Astrocyte of the spinal cord (primary cell): ENCODE results near the gene ZNF20.
"Not testable (repeated sequence)": the region's sequence is repeated elsewhere in the genome, so short reads cannot be mapped to it uniquely, and the experiment has no call there.

ENCODE experiments used
- DNase-seq: peaks from one replicate; pipeline ENCODE4 v3.0.0; 2011; ENCODE audit warnings: low read depth, low spot score
- H3K4me3 ChIP-seq: 2 replicates; pipeline ENCODE4 v1.5.1; 2011; ENCODE audit warnings: low read depth, mild to moderate bottlenecking, low read length, moderate library complexity
- in situ Hi-C: cut with HindIII; loops from 2 replicates; pipeline ENCODE4 v1.10.0; 2017; ENCODE audit warnings: low sequenced_read_pairs
- TF ChIP-seq, protein P1 (sequence below): IDR thresholded peaks from 2 replicates; pipeline ENCODE4 v1.5.1; 2012; ENCODE audit warnings: low read depth, mild to moderate bottlenecking, low read length, inconsistent platforms

Gene ZNF20

DNA sequence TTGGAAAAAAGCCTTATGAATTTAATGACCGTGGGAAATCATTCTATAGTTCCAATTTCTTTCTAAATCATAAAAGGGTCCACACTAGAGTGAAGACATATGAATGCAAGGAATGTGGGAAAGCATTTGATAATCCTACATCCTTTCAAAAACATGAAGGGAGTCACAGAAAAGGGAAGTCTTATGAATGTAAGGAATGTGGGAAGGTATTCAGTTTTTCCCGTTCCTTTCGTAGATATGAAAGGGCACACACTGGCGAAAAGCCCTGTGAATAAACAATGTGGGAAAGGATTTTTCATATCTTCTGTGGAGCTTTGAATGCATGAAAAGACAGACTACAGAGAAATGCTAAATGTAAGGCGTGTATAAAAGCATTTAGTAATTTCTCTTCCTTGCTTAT lies 27.0 kb downstream of the ZNF20 start:
- DNase-seq, result no peak
- TF ChIP-seq, protein P1, sequence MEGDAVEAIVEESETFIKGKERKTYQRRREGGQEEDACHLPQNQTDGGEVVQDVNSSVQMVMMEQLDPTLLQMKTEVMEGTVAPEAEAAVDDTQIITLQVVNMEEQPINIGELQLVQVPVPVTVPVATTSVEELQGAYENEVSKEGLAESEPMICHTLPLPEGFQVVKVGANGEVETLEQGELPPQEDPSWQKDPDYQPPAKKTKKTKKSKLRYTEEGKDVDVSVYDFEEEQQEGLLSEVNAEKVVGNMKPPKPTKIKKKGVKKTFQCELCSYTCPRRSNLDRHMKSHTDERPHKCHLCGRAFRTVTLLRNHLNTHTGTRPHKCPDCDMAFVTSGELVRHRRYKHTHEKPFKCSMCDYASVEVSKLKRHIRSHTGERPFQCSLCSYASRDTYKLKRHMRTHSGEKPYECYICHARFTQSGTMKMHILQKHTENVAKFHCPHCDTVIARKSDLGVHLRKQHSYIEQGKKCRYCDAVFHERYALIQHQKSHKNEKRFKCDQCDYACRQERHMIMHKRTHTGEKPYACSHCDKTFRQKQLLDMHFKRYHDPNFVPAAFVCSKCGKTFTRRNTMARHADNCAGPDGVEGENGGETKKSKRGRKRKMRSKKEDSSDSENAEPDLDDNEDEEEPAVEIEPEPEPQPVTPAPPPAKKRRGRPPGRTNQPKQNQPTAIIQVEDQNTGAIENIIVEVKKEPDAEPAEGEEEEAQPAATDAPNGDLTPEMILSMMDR, result no peak
- no peak overlapping the region for H3K4me3 ChIP-seq
- in situ Hi-C loops, result no loop called here

DNA sequence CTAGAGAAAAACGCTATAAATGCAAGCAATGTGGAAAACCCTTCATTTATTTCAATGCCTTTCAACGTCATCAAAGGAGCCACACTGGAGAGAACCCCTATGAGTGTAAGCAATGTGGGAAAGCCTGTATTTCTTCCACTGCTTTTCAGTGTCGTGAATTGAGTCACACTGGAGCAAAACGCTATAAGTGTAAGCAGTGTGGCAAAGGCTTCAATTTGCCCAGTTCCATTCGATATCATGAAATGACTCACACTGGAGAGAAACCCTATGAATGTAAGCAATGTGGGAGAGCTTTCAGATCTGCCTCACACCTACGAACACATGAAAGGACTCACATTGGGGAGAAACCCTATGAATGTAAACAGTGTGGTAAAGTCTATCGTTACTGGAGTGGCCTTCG lies 27.4 kb downstream of the ZNF20 start:
- TF ChIP-seq, protein P1, result no peak
- no peak for DNase-seq
- H3K4me3 ChIP-seq, result no peak overlapping the region
- in situ Hi-C loops, result no loop called here

DNA sequence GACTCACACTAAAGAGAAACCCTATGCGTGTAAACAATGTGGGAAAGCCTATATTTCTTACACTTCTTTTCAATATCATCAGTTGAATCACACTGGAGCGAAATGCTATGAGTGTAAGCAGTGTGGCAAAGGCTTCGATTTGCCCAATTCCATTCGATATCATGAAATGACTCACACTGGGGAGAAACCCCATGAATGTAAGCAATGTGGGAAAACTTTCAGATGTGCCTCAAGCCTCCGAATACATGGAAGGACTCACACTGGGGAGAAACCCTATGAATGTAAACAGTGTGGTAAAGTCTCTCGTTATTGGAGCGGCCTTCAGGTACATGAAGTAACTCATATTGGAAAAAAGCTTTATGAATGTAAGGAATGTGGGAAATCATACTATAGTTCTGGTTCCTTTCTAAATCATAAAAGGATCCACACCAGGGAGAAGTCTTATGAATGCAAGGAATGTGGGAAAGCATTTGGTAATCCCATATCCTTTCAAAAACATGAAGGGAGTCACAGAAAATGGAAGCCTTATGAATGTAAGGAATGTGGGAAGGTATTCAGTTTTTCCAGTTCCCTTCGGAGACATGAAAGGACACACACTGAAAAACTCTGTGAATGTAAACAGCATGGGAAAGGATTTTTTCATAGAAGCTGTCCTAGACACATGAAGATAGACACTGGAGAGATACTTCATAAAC lies 28.1 kb downstream of the ZNF20 start:
- in situ Hi-C loops, result no loop called here
- TF ChIP-seq, protein P1, result no peak
- H3K4me3 ChIP-seq, result no peak overlapping the region
- DNase-seq, result no peak

DNA sequence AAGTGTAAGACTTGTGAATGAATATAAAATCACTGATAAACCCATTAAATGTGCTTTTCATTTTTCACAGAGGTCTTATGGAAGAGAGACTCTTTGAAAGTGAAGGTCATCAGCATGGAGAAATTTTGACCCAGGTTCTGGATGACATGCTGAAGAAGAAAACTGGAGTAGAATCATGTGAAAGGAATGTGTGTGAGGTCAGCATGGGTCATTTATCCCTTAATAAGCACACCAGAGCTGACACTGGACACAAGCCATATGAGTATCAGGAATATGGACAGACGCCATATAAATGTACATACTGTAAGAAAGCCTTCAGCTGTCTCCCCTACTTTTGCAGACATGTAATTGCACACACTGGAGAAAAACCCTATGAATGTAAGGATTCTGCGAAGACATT lies 29.0 kb downstream of the ZNF20 start:
- no peak overlapping the region for H3K4me3 ChIP-seq
- DNase-seq, result no peak
- TF ChIP-seq, protein P1, result no peak
- in situ Hi-C loops, result no loop called here

DNA sequence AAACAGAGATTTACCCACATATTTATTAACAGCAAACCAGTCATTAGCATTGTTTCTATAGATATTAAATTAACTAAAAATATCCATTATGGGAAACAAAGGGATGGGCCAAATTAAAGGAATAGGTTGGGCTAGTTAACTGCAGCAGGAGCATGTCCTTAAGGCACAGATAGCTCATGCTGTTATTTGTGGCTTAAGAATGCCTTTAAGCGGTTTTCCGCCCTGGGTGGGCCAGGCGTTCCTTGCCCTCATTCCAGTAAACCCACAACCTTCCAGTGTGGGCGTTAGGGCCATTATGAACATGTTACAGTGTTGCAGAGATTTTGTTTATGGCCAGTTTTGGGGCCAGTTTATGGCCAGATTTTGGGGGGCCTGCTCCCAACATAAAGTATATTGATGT lies 36.2 kb downstream of the ZNF20 start:
- in situ Hi-C loops, DNase-seq, H3K4me3 ChIP-seq: not testable (repeated sequence)

DNA sequence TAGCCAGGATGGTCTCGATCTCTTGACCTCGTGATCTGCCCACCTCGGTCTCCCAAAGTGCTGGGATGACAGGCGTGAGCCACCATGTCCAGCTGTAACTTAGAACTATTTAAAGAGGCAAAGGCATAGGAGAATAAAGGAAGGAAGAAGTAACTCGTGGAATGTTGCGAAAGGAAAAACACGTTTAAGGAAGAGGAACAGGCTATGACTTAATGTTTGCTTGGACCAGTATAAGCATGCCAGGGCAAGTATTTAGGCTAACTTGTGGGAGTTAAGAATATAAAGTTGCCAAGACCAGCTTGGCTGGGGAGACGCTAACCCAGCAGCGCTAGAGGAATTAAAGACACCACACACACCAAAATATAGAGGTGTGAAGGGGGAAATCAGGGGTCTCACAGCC lies 42.1 kb downstream of the ZNF20 start:
- no peak for DNase-seq
- in situ Hi-C loops, result no loop called here
- H3K4me3 ChIP-seq, result no peak overlapping the region
- TF ChIP-seq, protein P1, result no peak

DNA sequence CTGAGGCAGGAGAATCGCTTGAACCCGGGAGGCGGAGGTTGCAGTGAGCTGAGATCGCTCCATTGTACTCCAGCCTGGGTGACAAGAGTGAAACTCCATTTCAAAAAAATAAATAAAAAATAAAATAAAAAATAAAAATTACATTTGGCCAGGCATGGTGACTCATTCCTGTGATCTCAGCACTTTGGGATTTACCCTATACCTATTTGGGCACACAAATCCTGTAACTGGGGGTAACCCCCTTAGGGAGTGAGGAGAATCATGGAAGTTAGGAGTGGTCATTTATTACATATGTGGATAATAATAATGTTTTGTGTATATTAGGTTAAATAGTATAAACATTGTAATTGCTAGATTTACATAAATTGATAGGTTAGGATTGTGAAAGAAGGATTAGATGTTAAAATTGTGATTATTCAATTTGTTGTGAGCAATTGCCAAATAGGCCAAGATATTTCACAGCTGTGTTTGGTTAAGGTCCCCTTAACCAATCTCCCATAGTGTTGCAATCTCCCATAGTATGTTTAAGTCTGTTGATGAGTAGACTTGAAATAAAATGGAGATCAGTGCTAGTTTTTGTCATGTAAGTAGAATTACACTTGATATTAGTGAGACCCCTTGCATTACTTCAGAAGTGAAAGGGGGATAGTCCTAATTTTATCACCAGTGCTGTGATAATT lies 44.9 kb downstream of the ZNF20 start:
- in situ Hi-C loops, result no loop called here
- TF ChIP-seq, protein P1, result no peak
- H3K4me3 ChIP-seq, result no peak overlapping the region
- DNase-seq, result no peak
